LNCaP clone FGC (cell line): ENCODE measurements around the gene FOXC2.

Experiments used
- DNase-seq: peaks from one replicate; pipeline ENCODE4 v3.0.0-alpha.2; 2011; ENCODE audit warnings: low read depth
- H3K4me3 ChIP-seq: 2 replicates; pipeline ENCODE4 v1.5.1; 2011; ENCODE audit warnings: mild to moderate bottlenecking, low read depth, low read length, control low read depth
- TF ChIP-seq, protein P1 (sequence below): IDR thresholded peaks from 2 replicates; pipeline ENCODE4 v1.5.1; 2012; ENCODE audit warnings: mild to moderate bottlenecking; ENCODE audit not compliant: control insufficient read depth, insufficient read depth; ENCODE audit errors: extremely low read depth

Gene FOXC2

DNA sequence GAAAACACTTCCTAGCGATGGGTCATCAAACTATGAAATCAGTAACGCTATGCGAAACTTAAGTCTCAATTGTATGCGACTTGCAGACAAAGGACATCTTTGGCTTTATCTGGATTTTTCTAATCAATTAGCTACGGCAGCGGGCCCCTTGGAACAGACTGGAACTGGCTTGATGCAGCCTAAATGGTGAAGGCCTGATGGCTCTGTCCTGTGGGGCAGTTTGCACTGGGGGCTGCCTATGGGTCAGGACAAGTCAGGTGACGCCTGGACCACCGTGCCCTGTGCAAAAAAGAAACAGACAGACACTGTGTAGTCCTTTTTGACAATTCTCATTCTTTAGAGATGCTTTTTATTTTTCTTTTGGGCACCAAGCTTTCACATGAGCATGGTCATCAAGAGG, 33.6 kb upstream of the FOXC2 start:
- TF ChIP-seq, protein P1, sequence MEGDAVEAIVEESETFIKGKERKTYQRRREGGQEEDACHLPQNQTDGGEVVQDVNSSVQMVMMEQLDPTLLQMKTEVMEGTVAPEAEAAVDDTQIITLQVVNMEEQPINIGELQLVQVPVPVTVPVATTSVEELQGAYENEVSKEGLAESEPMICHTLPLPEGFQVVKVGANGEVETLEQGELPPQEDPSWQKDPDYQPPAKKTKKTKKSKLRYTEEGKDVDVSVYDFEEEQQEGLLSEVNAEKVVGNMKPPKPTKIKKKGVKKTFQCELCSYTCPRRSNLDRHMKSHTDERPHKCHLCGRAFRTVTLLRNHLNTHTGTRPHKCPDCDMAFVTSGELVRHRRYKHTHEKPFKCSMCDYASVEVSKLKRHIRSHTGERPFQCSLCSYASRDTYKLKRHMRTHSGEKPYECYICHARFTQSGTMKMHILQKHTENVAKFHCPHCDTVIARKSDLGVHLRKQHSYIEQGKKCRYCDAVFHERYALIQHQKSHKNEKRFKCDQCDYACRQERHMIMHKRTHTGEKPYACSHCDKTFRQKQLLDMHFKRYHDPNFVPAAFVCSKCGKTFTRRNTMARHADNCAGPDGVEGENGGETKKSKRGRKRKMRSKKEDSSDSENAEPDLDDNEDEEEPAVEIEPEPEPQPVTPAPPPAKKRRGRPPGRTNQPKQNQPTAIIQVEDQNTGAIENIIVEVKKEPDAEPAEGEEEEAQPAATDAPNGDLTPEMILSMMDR = no peak
- no peak overlapping the region for H3K4me3 ChIP-seq
- no peak for DNase-seq

DNA sequence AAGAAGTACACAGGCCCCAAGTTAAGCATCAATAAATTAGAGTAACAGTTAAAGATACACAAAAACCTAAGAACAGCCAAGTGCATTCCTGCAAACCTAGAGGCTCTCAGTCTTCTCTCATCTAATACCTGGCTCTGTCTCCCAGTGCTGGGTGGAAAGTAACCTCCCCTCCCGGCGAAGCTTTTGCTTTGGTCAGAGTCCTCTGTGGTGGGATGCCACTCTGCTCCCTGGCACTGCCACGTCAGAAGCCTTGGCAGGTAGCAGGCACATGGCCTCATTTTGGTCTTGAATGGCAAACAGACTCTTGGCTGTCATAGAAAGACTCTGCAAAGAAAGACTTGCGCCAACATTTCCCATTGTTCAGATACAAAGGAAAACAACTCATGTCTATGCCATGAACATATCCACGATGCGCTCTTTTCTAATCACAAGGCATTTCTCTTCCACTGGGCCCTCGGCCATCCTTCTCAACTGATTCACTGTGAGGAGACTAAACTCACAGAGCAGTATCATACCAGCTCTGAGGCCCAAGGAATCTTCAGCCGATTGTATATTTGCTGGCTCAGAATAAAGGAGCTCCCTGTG, 32.8 kb upstream of the FOXC2 start:
- DNase-seq = no peak
- no peak overlapping the region for H3K4me3 ChIP-seq
- TF ChIP-seq, protein P1 = no peak

DNA sequence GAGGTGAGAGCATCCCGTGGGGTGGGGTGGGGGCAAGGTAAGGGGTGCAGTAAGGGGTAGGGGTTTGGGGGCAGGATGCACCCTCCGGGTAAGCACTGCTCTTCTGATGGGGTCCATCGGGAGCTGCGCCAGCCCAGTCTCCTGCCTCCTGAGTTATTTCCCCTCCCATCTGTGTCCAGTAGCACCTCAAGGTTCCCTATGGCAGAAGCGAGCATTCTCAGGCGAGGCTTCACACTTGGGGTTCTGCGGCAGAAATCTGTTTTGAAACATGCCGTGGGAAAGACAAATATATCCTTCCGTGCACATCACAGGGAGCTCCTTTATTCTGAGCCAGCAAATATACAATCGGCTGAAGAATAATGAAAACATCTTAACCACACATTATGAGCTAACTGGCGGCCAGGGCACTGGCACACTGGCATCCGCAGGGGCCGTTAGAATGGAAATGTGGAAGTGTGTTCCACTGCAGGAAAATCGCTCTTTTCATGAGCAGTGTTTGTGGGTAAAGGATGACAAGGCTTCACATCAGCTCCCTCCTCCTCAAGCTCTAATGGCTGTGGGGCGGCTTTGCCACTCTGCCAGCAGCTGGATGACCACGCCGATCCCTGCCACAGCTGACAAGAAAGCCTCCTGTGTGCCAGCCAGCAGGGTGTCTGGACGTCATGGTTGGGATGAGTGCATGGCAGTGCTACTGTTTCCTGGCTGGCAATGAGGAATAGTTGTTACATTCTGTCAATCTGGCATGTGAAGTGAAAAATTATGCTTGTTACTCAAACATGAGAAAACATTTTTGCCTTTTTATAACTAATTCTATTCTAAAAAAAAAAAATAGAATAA, 31.6 kb upstream of the FOXC2 start:
- TF ChIP-seq, protein P1 = no peak
- H3K4me3 ChIP-seq = no peak overlapping the region
- DNase-seq = no peak

DNA sequence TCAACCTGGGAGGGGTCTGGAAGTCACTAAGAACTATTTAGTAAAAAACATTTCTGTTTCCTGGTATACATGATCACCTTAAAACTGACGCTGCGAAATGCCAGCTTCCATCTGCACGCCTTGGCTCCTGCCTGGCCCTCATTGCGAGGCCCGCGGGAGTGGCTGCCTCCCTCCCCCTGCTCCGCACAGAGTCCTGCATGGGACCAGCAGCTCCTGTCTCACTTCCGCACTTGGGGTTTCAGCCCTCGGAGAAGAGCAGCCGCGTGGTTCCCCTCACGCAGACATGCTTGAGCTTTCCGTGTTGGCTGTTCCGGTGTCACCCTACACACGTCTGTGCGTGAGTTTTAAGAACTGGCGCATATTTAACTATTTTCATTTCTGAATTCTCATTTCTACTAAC, 30.0 kb upstream of the FOXC2 start:
- DNase-seq = no peak
- TF ChIP-seq, protein P1 = no peak

DNA sequence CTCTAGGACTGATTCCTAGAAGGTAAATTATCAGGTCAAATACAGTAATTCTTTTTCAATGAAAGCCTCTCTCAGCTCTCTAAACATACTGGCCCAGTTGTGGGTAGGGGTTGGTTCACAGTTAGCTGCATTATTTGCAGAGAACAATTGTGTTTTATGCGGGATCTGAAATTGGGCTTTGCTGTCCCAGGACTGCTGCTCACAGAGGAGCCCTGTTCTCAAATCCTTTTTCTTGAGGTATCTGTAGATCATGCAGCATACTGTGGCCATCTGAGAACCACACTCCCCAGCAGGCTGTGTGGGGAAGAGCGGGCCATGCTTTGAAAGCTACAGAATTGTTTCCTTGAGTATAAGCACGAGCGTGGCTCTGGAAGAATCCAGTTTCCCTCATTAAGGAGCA, 29.1 kb upstream of the FOXC2 start:
- no peak for DNase-seq
- H3K4me3 ChIP-seq = no peak overlapping the region
- TF ChIP-seq, protein P1 = no peak

More for the DNA sequence above, 30.0 kb upstream of the FOXC2 start:
- H3K4me3 ChIP-seq = no peak overlapping the region

DNA sequence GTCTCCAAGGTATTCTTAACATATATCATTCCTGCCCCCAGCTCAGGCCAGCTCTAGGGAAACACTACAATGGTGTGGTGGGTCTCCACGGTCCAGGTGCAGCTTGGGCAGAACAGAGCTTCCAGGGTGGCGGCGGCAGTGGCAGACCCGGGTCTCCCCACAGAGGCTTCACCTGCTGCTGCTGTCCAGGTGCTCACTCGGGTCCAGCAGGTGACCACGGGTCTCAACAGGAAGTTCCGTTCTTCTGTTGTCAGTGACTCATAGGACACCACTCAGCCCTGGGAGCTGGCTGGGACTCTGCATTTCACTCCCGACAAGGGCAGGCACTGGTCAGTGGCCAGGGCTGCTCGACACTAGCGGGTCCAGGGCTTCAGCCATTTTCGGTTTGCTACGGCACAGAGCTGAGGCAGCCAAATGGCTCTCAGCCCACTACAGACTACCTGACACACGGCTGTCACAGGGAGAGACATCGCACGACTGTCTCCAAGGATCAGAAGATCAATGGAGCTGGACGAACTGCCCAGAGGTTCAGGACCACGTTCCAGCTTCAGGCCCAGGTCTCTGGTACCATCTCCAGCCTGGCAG, 28.3 kb upstream of the FOXC2 start:
- TF ChIP-seq, protein P1 = no peak
- DNase-seq = no peak
- no peak overlapping the region for H3K4me3 ChIP-seq
